SK-N-MC (cell line): ENCODE data around the gene BRK1.
"Not testable (repeated sequence)": the region's sequence is repeated elsewhere in the genome, so short reads cannot be mapped to it uniquely, and the experiment has no call there.

Source experiments
- DNase-seq: peaks from one replicate; pipeline ENCODE4 v3.0.0-alpha.2; 2011; ENCODE audit warnings: low read depth, low spot score
- H3K27ac ChIP-seq: fragments of 200-600 bp; sonication (generic); 2 replicates; pipeline ENCODE4 v1.5.1; 2016; ENCODE audit warnings: mixed run types
- H3K36me3 ChIP-seq: fragments of 200-600 bp; sonication (generic); 2 replicates; pipeline ENCODE4 v1.6.1; 2017; ENCODE audit warnings: antibody characterized with exemption, low read length, mixed read lengths; ENCODE audit not compliant: insufficient read depth
- H3K4me3 ChIP-seq: fragments of 200-600 bp; sonication (generic); 2 replicates; pipeline ENCODE4 v1.5.1; 2016
- H3K9ac ChIP-seq: fragments of 200-600 bp; sonication (generic); 2 replicates; pipeline ENCODE4 v1.8.0; 2017; ENCODE audit warnings: mixed run types, mixed read lengths; ENCODE audit not compliant: insufficient read length
- H3K9me3 ChIP-seq: fragments of 200-600 bp; sonication (generic); 2 replicates; pipeline ENCODE4 v1.6.1; 2017; ENCODE audit warnings: low read depth, mild to moderate bottlenecking, antibody characterized with exemption, low read length, moderate library complexity, mixed read lengths
- EZH2 ChIP-seq: fragments of 200-600 bp; sonication (generic); IDR thresholded peaks from one replicate; pipeline ENCODE4 v1.6.1; 2017; ENCODE audit warnings: antibody characterized with exemption
- FOXP2 ChIP-seq: optimal IDR thresholded peaks from 2 replicates; pipeline ENCODE3; 2011; ENCODE audit warnings: mild to moderate bottlenecking, moderate library complexity; ENCODE audit not compliant: insufficient read depth; ENCODE audit errors: extremely low read length, control extremely low read depth
- POLR2AphosphoS5 ChIP-seq: IDR thresholded peaks from 2 replicates; pipeline ENCODE4 v1.6.1; 2012; ENCODE audit warnings: mild to moderate bottlenecking, low read depth, low read length, borderline replicate concordance

The BRK1 gene

GRCh38 chr3:10170915-10171478 lies 55.5 kb downstream of the BRK1 start:
- Histone ChIP-seq H3K4me3 (no peak overlapping the region), H3K9me3 (no peaks in the 10 kb centered on the region), H3K9ac (no peak overlapping the region), H3K36me3 (no peaks in the 10 kb centered on the region), H3K27ac (no peak overlapping the region)
- TF ChIP-seq EZH2, result no peak
- no peak for DNase-seq

- Histone ChIP-seq H3K9ac (no peak overlapping the region), H3K36me3 (no peaks in the 10 kb centered on the region), H3K9me3 (no peaks in the 10 kb centered on the region), H3K27ac (no peak overlapping the region), H3K4me3 (no peak overlapping the region)
- DNase-seq, result no peak
- TF ChIP-seq POLR2AphosphoS5, result no peak
- TF ChIP-seq FOXP2, result no peak
- no peak for TF ChIP-seq EZH2
These were observed 57.8 kb downstream of the BRK1 start for GRCh38 chr3:10173095-10173925.

- Histone ChIP-seq H3K9ac (no peak overlapping the region), H3K9me3 (no peaks in the 10 kb centered on the region), H3K36me3 (no peaks in the 10 kb centered on the region), H3K4me3 (no peak overlapping the region), H3K27ac (no peak overlapping the region)
- TF ChIP-seq FOXP2 (no peak), EZH2 (no peak), POLR2AphosphoS5 (no peak)
- no peak for DNase-seq
These were observed 58.5 kb downstream of the BRK1 start for GRCh38 chr3:10173926-10174435.

GRCh38 chr3:10175334-10175733 lies 59.9 kb downstream of the BRK1 start:
- not testable (repeated sequence) for H3K36me3 ChIP-seq, H3K27ac ChIP-seq, H3K9ac ChIP-seq, DNase-seq, H3K9me3 ChIP-seq, H3K4me3 ChIP-seq

DNA sequence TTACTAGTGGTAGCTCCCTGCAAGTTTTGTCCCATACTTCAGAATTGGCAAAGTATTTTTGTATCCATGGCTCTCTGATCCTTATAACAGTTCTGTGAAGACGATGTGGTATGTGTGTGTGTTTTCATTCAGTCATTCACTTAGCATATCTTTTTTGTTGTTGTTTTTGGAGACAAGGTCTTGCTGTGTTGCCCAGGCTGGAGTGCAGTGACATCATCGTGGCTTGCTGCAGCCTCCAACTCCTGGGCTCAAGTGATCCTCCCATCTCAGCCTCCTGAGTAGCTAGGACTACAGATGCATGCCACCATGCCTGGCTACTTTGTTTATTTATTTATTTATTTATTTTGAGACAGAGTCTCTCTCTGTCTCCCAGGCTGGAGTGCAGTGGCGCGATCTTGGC lies 60.7 kb downstream of the BRK1 start:
- not testable (repeated sequence) for H3K4me3 ChIP-seq, H3K9ac ChIP-seq, H3K9me3 ChIP-seq, DNase-seq, H3K36me3 ChIP-seq, H3K27ac ChIP-seq
